ENCODE measurements around the gene AIRE.

AIRE gene

DNA sequence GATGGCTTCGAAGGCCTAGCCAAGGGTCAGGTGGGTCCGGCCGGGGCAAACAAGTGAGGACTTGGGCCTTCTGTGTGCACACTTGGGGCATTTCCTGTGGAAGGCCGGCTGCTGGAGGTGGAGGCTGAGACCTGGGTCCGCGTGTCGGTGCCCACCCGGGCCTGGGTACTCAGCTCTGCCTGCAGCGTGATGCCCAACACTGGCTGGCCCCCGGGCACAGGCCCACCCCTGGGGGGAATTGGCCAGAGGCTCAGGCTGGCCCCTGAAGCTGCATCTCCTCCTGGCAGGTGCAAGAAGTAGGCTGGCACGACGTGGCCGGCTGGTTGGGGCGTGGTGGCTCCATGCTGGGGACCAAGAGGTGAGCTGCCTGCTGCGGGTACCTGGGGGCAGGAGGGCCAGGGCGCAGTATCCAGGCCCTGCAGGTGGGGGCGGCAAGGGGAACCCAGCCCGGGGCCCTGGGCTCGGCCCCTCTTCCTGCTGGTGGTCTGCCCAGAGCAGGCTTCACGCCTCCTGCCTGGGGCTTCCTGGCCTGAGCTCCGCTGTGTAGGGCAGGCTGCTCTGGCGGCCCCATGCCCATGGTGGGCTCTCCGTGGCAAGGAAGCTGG, 36.3 kb downstream of the AIRE start:
- Histone ChIP-seq H3K4me3 (ENCODE audit: low read depth in 1 of 2, low read length in 1 of 2) (no peak overlapping the region), H3K27ac (no peak overlapping the region), H3K9me3 (no peaks in the 10 kb centered on the region), H3K27me3 (no peaks in the 10 kb centered on the region), H3K4me1 (ENCODE audit: control insufficient read depth in 1 of 2, insufficient read depth in 1 of 2, low read depth in 1 of 2, low read length in 1 of 2) (no peaks in the 10 kb centered on the region), H3K36me3 (peaks cover 99% of the 10 kb centered on the region)
- TF ChIP-seq, protein P1, sequence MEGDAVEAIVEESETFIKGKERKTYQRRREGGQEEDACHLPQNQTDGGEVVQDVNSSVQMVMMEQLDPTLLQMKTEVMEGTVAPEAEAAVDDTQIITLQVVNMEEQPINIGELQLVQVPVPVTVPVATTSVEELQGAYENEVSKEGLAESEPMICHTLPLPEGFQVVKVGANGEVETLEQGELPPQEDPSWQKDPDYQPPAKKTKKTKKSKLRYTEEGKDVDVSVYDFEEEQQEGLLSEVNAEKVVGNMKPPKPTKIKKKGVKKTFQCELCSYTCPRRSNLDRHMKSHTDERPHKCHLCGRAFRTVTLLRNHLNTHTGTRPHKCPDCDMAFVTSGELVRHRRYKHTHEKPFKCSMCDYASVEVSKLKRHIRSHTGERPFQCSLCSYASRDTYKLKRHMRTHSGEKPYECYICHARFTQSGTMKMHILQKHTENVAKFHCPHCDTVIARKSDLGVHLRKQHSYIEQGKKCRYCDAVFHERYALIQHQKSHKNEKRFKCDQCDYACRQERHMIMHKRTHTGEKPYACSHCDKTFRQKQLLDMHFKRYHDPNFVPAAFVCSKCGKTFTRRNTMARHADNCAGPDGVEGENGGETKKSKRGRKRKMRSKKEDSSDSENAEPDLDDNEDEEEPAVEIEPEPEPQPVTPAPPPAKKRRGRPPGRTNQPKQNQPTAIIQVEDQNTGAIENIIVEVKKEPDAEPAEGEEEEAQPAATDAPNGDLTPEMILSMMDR (IDR thresholded peaks at IDR 0.05) = no peak

DNA sequence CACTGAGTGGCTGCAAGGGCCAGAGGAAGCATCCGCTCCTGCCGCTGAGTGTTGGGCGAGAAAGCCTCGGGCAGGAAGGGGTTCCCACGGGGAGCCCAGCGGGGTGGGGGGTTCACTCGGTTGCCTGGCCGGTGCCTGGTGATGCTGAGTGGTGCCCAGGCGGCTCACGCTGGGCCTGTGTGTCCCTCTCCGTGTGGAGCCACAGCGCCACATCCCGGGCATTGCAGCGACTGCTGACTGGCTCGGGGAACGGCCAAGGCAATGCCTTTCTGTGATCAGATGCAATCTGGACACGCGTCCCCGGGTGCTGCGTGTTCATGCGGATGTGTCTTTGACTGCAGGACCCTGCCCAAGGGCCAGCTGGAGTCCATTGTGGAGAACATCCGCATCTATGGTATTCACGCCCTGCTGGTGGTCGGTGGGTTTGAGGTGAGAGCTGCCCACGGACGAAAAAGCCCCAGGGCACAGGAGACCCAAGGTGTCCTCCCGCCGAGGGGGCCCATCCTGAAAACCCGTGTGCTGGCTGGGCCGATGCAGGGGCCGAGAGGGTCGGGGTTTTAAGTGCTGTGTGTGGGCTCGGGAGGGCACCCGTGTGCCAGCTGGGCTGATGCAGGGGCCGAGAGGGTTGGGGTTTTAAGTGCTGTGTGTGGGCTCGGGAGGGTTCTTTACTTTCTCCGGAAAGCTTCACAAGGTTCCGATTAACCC, 37.1 kb downstream of the AIRE start:
- Histone ChIP-seq H3K4me1 (ENCODE audit: control insufficient read depth in 1 of 2, insufficient read depth in 1 of 2, low read depth in 1 of 2, low read length in 1 of 2) (peaks cover 8% of the 10 kb centered on the region in 2 experiments), H3K4me3 (ENCODE audit: low read depth in 1 of 2, low read length in 1 of 2) (no peak overlapping the region), H3K9me3 (no peaks in the 10 kb centered on the region), H3K27ac (no peak overlapping the region), H3K36me3 (peaks cover 99% of the 10 kb centered on the region), H3K27me3 (no peaks in the 10 kb centered on the region)
- TF ChIP-seq, protein P1 (IDR thresholded peaks at IDR 0.05) = no peak

DNA sequence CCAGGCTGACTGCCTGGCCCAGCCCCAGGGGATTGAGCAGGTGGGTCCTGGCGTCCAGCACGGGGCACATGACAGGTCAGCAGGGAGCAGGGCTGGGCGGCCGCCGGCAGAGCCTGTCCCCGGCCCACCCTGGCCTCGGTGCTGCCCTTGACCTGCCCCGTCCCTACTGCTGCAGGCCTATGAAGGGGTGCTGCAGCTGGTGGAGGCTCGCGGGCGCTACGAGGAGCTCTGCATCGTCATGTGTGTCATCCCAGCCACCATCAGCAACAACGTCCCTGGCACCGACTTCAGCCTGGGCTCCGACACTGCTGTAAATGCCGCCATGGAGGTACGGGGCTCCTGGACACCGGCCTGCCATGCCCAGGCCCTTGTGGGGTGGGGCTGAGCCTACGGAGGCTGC, 37.9 kb downstream of the AIRE start:
- peaks cover 10% of the 10 kb centered on the region in 2 experiments for H3K4me1 ChIP-seq (ENCODE audit: control insufficient read depth in 1 of 2, insufficient read depth in 1 of 2, low read depth in 1 of 2, low read length in 1 of 2)
- TF ChIP-seq, protein P1 (IDR thresholded peaks at IDR 0.05) = no peak
- no peaks in the 10 kb centered on the region for H3K27me3 ChIP-seq
- no peak overlapping the region for H3K4me3 ChIP-seq (ENCODE audit: low read depth in 1 of 2, low read length in 1 of 2)
- peaks cover 92% of the 10 kb centered on the region for H3K36me3 ChIP-seq
- no peak overlapping the region for H3K27ac ChIP-seq
- H3K9me3 ChIP-seq = no peaks in the 10 kb centered on the region

DNA sequence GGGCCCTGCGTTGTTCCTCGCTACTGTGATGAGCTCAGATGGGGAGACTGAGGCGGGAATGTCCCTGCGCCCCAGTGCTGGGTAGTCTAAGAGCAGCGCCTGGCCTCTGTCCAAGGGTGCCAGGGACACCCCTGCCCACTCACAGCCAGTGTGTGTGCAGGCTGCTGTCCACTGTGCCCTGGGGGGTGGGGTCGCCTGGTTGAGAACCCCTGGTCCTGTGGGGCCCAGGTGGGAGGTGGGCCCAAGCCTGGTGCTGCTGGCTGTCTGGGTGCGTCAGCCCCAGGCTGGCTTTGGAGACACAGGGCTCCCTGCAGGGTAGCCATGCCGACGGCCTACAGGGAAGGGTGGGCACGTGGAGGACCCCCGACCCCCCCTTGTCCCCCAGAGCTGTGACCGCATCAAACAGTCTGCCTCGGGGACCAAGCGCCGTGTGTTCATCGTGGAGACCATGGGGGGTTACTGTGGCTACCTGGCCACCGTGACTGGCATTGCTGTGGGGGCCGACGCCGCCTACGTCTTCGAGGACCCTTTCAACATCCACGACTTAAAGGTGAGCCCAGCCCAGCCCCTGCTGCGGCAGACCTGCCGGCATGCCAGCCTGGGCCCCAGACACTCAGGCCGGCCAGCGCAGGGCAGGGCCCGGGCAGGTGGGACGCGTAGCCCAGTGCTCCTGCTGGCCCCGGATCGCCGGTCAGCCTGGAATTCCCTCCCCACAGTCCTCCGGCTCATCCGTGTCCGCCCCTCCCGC, 38.6 kb downstream of the AIRE start:
- peaks cover 85% of the 10 kb centered on the region for H3K36me3 ChIP-seq
- TF ChIP-seq, protein P1 (IDR thresholded peaks at IDR 0.05) = no peak
- H3K27ac ChIP-seq = no peak overlapping the region
- no peaks in the 10 kb centered on the region for H3K9me3 ChIP-seq
- H3K27me3 ChIP-seq = no peaks in the 10 kb centered on the region
- peaks cover 10% of the 10 kb centered on the region in 2 experiments for H3K4me1 ChIP-seq (ENCODE audit: control insufficient read depth in 1 of 2, insufficient read depth in 1 of 2, low read depth in 1 of 2, low read length in 1 of 2)
- no peak overlapping the region for H3K4me3 ChIP-seq (ENCODE audit: low read depth in 1 of 2, low read length in 1 of 2)

DNA sequence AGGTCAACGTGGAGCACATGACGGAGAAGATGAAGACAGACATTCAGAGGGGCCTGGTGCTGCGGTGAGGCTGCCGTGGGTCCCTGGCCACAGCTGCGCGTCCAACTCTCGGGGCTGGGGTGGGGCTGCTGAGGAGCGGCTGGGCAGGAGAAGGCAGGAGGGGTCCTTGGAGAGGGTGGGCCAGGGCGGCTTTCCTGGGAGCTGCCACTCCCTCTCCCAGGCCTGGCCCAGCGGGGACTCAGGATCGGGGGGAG, 39.1 kb downstream of the AIRE start:
- peaks cover 80% of the 10 kb centered on the region for H3K36me3 ChIP-seq
- H3K27me3 ChIP-seq = no peaks in the 10 kb centered on the region
- no peaks in the 10 kb centered on the region for H3K9me3 ChIP-seq
- TF ChIP-seq, protein P1 (IDR thresholded peaks at IDR 0.05) = no peak
- H3K27ac ChIP-seq = no peak overlapping the region
- no peak overlapping the region for H3K4me3 ChIP-seq (ENCODE audit: low read depth in 1 of 2, low read length in 1 of 2)
- peaks cover 10% of the 10 kb centered on the region in 2 experiments for H3K4me1 ChIP-seq (ENCODE audit: control insufficient read depth in 1 of 2, insufficient read depth in 1 of 2, low read depth in 1 of 2, low read length in 1 of 2)
